GM12875 (cell line): ENCODE measurements around the gene MSMO1.
A peak's percentile ranks its signal among the peaks of the same experiment; 100 is the strongest.

Experiments used
- H3K4me3 ChIP-seq: one replicate; pipeline ENCODE4 v1.5.1; 2011; ENCODE audit warnings: low read depth, low read length, control low read depth
- TF ChIP-seq, protein P1 (sequence below): IDR thresholded peaks from 2 replicates; pipeline ENCODE4 v1.5.1; 2011; ENCODE audit warnings: low read depth, mild to moderate bottlenecking, control low read depth, inconsistent platforms, low read length, moderate library complexity, borderline replicate concordance; ENCODE audit not compliant: insufficient read depth

Gene MSMO1

DNA sequence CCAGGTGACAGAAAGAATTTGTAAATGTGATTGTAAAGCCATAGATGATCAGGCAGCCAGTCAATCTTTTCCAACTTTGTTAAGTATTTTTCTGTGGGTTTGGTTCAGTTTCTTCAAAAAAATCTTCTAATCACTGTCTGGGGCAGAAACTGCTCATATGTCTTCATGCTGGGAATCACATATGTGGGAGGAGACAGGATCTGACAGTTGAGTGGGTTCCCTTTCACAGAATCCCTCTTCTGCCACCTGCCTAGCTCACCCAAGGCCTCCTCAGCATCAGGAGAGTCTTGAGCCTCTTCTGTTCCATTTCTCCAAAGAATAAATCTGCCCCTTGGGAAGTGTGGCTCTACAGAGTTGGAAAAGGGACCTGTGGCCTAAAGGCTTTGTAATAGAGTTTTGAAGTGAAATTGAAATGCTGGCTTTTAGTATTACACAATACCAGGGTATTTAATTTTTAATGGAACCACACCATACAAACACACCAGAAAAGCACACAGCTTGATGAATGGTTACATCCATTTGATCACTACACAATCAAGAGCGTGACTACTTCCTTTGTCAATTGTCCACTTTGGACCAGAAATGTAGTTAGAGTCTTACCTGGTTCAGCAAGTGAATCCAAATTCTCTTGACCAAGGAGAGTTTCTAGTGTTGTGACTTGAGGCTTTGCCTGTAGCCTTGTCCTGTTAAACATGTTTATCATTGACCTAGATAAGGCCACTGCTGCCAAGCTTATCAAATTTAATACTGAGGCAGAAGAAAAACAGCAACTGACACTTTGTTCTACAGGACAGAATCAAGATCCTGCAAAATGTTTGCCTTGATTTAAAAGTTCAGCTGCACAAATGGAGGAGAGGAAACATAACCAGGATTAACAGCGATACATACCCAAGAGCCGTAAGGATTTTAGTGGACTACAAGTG, 20.4 kb downstream of the MSMO1 start:
- TF ChIP-seq, protein P1, sequence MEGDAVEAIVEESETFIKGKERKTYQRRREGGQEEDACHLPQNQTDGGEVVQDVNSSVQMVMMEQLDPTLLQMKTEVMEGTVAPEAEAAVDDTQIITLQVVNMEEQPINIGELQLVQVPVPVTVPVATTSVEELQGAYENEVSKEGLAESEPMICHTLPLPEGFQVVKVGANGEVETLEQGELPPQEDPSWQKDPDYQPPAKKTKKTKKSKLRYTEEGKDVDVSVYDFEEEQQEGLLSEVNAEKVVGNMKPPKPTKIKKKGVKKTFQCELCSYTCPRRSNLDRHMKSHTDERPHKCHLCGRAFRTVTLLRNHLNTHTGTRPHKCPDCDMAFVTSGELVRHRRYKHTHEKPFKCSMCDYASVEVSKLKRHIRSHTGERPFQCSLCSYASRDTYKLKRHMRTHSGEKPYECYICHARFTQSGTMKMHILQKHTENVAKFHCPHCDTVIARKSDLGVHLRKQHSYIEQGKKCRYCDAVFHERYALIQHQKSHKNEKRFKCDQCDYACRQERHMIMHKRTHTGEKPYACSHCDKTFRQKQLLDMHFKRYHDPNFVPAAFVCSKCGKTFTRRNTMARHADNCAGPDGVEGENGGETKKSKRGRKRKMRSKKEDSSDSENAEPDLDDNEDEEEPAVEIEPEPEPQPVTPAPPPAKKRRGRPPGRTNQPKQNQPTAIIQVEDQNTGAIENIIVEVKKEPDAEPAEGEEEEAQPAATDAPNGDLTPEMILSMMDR = no peak

DNA sequence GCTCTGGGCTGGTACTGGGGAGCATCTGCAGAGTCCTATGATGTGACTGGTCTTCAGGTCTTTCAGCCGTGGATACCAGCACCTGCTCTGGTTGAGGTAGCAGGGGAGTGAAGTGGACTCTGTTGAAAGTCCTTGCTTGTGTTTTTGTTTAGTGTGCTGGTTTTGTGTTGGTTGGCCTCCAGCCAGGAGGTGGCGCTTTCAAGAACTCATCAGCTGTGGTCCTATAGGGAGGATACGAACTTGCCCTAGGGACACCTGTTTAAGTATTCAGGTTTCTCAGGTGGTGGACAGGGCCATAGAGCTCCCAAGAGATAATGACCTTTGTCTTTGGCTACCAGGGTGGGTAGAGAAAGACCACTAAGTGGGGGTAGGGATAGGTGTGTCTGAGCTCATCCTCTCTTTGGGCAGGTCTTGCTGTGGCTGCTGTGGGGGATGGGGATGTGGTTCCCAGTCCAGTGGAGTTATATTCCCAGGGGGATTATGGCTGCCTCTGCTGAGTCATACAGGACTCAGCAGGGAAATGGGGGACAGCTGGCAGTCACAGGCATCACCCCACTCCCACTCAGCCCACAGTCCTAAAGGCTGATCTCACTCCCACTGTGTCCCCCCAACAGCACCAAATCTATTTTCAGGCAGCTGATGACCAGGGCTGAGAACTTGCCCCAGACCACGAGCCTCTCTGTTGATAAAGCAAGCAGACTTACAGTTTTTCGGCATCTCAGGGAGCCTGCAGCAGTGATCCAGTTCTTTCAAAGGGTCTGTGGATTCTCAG, 24.1 kb downstream of the MSMO1 start:
- no peak overlapping the region for H3K4me3 ChIP-seq
- TF ChIP-seq, protein P1 = peak; percentile 14; the same call in 1 of the 2 replicates

More for the DNA sequence above, 20.4 kb downstream of the MSMO1 start:
- H3K4me3 ChIP-seq = no peak overlapping the region

DNA sequence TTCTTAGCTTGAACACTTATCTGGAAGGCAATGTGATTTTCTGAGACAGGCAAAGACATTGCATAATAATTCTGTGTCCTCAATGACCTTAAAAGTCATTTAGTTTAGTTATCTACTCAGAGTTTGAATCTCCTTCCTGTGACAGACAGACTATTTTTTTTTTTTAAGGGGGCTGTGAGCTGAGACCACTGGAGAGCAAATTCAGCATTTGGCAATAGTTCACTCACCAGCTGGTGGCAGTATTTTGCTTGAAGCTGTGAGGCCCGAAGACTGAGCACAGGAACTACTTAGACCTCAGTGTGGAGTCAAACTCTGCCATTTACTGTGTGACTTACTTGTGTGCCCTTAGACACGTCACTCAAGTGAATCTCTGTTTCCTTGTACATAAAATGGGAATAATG, 28.4 kb downstream of the MSMO1 start:
- TF ChIP-seq, protein P1 = peak; percentile 45; the same call in 1 of the 2 replicates
- H3K4me3 ChIP-seq = no peak overlapping the region

DNA sequence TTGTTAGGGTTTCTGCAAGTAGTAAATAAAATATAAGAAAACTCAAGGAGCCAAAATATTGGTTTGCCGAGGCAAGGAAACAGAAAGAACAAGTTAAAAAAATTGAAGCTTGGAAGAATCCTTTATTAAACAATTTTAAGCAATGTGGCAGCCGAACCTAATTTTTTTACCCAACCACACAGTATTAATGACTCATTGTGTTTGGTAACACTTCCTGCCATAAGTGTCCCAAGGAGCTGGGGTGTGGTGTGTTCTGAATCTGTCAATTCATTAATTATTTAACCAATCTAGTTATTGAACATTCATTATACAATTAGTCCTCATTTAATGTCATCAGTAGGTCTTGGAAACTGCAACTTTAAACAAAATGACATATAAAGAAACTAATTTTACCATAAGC, 32.0 kb downstream of the MSMO1 start:
- TF ChIP-seq, protein P1 = no peak
- no peak overlapping the region for H3K4me3 ChIP-seq

DNA sequence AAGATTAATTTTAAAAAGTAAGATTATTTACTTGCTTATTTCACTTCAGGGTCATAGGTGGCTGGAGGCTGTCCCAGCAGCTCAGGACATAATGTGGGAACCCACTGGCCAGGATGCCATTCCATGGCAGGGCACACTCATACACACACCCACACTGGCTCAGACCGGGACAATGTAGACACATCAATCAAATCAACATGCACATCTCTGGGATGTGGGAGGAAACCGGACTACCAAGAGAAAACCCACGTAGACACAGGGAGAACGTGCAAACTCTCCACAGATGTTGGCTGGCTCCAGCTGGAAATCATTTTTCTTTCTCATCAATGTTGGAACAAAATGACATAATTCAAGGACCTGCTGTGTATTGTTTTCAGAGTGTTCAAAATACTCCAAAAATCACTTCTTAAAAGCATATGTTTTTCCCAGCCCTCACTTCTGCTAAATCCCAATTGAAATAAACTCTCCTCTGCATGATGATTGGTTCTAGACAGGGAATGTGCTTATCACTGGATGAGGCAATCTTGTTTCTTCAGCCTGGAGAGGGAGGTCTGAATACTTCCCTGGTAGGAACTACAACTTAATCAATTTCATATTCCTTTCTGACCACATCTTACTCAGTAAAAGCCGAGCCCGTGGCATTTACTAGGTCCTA, 32.7 kb downstream of the MSMO1 start:
- H3K4me3 ChIP-seq = no peak overlapping the region
- TF ChIP-seq, protein P1 = no peak

DNA sequence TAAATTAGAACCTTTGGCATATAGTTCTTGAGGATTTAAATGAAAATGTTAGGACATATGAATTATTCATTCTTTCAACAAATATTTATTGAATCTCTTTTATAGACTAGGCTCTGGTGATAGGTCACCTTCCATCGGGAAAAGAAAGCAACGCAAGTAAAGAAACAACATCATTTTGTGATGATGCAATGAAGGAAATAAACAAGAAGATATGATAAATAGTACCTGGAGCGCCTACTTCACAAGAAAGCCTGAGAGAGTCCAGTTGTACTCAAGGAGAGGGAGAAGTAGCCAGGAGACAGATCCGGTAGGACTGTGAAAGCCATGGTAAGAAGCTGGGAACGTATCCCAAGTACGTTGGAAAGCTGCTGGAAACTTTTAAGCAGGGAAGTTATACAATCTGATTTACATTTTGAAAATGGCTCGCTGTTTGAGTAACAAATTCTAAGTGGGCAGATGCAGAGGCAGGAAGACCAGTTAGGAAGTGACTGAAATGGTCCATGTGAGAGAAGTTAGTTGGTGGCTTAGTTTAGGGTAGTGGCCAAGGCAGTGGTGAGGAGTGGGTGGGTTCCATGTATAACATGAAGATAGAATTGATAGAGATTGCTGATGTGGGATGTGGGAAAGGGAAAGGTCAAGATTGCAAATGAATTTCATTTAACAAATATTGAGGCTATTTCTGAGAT, 33.7 kb downstream of the MSMO1 start:
- TF ChIP-seq, protein P1 = no peak
- no peak overlapping the region for H3K4me3 ChIP-seq
